Measurements from ENCODE around the gene CNTN4. TPM values are rescaled to one million over a fixed set of nuclear protein-coding genes. Genes with fewer than 3 reads are reported as not detected.

Gene CNTN4
- total RNA-seq, 1 donor from 2014 or later = 16.5 TPM

DNA sequence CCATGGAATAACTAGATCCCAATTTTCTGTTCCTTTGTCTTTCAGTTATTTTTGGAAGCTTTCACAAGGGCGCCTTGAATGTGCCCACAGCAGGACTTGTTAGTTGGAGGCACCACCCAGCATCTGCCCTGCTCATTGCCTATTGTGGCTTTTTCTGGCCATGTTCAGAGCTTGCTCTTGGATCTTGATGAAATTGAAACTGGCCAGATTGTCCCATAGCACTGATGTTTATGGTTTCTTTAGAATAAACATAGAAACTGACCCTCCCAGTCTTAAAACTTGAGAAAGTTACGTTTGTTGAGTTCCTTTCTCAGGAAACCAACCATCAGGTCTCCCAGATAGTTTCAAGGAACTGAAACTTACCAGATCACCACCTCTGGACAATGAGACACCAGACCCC is 536.8 kb downstream of the CNTN4 start:
- no peaks in the 10 kb centered on the region for H3K27me3 ChIP-seq (ENCODE audit: control insufficient read depth, insufficient read depth, low read length)
- TF ChIP-seq, protein P1, sequence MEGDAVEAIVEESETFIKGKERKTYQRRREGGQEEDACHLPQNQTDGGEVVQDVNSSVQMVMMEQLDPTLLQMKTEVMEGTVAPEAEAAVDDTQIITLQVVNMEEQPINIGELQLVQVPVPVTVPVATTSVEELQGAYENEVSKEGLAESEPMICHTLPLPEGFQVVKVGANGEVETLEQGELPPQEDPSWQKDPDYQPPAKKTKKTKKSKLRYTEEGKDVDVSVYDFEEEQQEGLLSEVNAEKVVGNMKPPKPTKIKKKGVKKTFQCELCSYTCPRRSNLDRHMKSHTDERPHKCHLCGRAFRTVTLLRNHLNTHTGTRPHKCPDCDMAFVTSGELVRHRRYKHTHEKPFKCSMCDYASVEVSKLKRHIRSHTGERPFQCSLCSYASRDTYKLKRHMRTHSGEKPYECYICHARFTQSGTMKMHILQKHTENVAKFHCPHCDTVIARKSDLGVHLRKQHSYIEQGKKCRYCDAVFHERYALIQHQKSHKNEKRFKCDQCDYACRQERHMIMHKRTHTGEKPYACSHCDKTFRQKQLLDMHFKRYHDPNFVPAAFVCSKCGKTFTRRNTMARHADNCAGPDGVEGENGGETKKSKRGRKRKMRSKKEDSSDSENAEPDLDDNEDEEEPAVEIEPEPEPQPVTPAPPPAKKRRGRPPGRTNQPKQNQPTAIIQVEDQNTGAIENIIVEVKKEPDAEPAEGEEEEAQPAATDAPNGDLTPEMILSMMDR (IDR thresholded peaks at IDR 0.05; ENCODE audit: insufficient read depth, low read length, poor library complexity, severe bottlenecking) = no peak
- DNase-seq (ENCODE audit: low read depth) = no peak
- no peaks in the 10 kb centered on the region for H3K36me3 ChIP-seq (ENCODE audit: control insufficient read depth, insufficient read depth, low read length)
- no peak overlapping the region for H3K4me3 ChIP-seq (ENCODE audit: low read depth, low read length)

DNA sequence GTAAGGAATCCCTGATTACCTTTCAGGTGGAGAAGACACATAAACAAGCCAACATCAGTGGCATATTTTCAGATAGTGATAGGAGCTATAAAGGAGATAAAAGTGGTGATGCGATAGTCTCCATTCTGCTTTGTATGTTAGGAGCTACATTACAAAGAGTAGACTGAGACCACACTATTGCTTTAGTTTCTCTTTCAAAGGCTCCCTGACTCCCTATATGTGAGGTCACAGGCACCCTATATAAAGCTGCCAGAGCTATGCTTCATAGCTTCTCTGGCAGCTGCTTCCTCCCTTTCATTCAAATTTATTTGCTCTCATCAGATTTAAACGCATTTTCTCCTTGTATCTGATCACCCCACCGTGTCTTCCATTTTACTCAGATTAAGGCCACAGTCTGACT is 544.9 kb downstream of the CNTN4 start:
- no peaks in the 10 kb centered on the region for H3K36me3 ChIP-seq (ENCODE audit: control insufficient read depth, insufficient read depth, low read length)
- H3K27me3 ChIP-seq (ENCODE audit: control insufficient read depth, insufficient read depth, low read length) = no peaks in the 10 kb centered on the region
- TF ChIP-seq, protein P1 (IDR thresholded peaks at IDR 0.05; ENCODE audit: insufficient read depth, low read length, poor library complexity, severe bottlenecking) = no peak
- DNase-seq (ENCODE audit: low read depth) = no peak
- no peak overlapping the region for H3K4me3 ChIP-seq (ENCODE audit: low read depth, low read length)

DNA sequence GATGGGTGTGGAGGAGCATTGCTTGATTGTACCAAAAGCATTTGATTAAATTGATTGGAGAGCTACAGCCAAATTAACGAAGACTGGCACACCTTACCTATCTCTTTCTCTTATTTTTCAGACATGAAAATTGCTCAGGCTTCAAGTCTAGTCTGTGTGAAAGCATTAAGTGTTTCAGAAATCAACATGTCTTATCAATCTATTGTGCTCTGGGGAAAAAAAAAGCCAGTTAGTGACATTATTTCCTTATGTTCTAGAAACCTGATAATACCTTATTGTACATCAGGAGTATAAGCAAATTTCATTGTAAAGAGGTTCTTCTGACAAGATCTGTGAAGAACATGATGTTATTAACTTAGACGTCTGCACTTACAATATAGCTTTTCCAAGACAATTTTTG is 546.3 kb downstream of the CNTN4 start:
- Histone ChIP-seq H3K27me3 (ENCODE audit: control insufficient read depth, insufficient read depth, low read length) (no peaks in the 10 kb centered on the region), H3K36me3 (ENCODE audit: control insufficient read depth, insufficient read depth, low read length) (no peaks in the 10 kb centered on the region), H3K4me3 (ENCODE audit: low read depth, low read length) (no peak overlapping the region)
- TF ChIP-seq, protein P1 (IDR thresholded peaks at IDR 0.05; ENCODE audit: insufficient read depth, low read length, poor library complexity, severe bottlenecking) = no peak
- DNase-seq (ENCODE audit: low read depth) = no peak

DNA sequence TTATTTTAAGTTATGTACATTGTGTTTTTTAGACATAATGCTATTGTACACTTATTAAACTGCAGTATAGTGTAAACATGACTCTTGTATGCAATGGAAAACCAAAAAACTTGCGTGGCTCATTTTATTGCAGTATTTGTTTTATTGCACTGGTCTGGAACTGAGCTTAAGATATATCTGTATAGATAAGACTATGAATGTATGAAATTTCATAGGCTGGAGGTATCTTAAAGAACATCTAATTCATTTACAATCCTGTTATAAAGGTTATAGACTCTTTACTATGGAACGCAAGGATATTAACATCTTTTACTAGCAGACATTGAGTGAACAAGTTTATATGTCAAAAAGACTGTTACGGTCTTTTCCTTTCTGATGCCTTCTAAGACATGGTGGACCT is 552.1 kb downstream of the CNTN4 start:
- no peaks in the 10 kb centered on the region for H3K36me3 ChIP-seq (ENCODE audit: control insufficient read depth, insufficient read depth, low read length)
- DNase-seq (ENCODE audit: low read depth) = no peak
- no peak overlapping the region for H3K4me3 ChIP-seq (ENCODE audit: low read depth, low read length)
- TF ChIP-seq, protein P1 (IDR thresholded peaks at IDR 0.05; ENCODE audit: insufficient read depth, low read length, poor library complexity, severe bottlenecking) = no peak
- H3K27me3 ChIP-seq (ENCODE audit: control insufficient read depth, insufficient read depth, low read length) = no peaks in the 10 kb centered on the region

DNA sequence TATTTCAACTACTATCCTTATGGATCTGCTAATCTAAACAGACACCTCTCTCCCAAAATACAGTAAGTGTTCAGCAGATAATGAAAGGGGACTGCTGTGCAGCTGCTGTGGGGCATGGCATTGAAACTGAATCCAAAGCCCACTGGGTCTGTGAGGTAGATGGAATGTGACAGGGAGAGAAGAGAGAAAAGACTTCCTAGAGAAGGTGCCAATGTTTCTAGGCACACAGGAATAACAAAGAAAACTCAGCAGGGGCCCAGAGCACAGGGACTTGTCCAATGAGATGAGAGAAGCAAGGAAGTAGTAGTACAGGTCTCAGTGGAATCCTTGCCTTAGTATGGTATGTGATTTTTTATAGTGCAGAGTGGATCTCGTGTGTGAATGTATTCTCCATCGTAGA is 553.7 kb downstream of the CNTN4 start:
- no peak for DNase-seq (ENCODE audit: low read depth)
- Histone ChIP-seq H3K4me3 (ENCODE audit: low read depth, low read length) (no peak overlapping the region), H3K36me3 (ENCODE audit: control insufficient read depth, insufficient read depth, low read length) (no peaks in the 10 kb centered on the region), H3K27me3 (ENCODE audit: control insufficient read depth, insufficient read depth, low read length) (no peaks in the 10 kb centered on the region)
- TF ChIP-seq, protein P1 (IDR thresholded peaks at IDR 0.05; ENCODE audit: insufficient read depth, low read length, poor library complexity, severe bottlenecking) = no peak

DNA sequence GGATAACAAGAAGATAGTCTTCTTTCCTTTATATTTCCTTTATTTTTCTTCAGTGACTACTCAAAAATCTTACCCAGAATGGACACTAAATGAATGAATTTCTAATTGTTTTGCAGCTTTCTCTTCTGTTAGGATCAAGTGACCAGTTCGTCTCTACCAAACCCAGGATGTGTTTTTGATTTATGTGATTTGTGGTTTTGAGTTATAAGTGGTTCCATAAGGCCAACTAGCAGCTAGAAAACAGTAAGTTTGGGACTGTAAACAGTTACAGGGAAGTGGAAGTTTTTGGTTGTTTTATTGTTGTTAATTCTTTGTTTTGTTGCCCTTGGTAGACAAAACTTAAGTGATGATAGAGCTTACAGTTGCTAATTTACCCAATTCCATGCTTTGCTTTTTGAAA is 555.0 kb downstream of the CNTN4 start:
- H3K36me3 ChIP-seq (ENCODE audit: control insufficient read depth, insufficient read depth, low read length) = no peaks in the 10 kb centered on the region
- no peak overlapping the region for H3K4me3 ChIP-seq (ENCODE audit: low read depth, low read length)
- no peaks in the 10 kb centered on the region for H3K27me3 ChIP-seq (ENCODE audit: control insufficient read depth, insufficient read depth, low read length)
- TF ChIP-seq, protein P1 (IDR thresholded peaks at IDR 0.05; ENCODE audit: insufficient read depth, low read length, poor library complexity, severe bottlenecking) = no peak
- no peak for DNase-seq (ENCODE audit: low read depth)

Data from kidney epithelial cell (primary cell).